ENCODE results near the gene SCNN1B.
"Not testable (repeated sequence)": the region's sequence is repeated elsewhere in the genome, so short reads cannot be mapped to it uniquely, and the experiment has no call there.

Gene SCNN1B

GRCh38 chr16:23288726-23289512 is 13.2 kb upstream of the SCNN1B start:
- DNase-seq (ENCODE audit: extremely low read depth in 1 of 2, low read depth in 1 of 2): no peak

GRCh38 chr16:23290189-23291062 is 11.7 kb upstream of the SCNN1B start:
- no peak for DNase-seq (ENCODE audit: extremely low read depth in 1 of 2, low read depth in 1 of 2)

GRCh38 chr16:23293016-23293415 is 9.1 kb upstream of the SCNN1B start:
- DNase-seq (ENCODE audit: extremely low read depth in 1 of 2, low read depth in 1 of 2): no peak

DNA sequence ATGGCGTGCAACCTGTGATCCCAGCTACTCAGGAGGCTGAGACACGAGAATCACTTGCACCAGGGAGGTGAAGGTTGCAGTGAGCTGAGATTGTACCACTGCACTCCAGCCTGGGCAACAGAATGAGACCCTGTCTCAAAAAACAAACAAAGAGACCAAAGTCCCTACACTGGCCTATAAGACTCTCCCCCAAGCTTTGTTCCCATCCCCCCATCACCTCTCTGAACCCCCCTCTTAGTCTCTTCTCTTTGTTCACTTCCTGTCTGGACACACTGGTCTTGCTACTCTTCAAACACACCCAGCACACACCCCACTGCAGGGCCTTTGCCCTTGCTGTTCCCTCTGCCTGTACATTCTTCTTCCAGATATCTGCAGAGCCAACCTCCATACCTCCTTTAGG is 7.8 kb upstream of the SCNN1B start:
- DNase-seq (ENCODE audit: extremely low read depth in 1 of 2, low read depth in 1 of 2): no peak

- DNase-seq (ENCODE audit: extremely low read depth in 1 of 2, low read depth in 1 of 2): no peak
Measured at GRCh38 chr16:23296994-23297393, 5.1 kb upstream of the SCNN1B start.

DNA sequence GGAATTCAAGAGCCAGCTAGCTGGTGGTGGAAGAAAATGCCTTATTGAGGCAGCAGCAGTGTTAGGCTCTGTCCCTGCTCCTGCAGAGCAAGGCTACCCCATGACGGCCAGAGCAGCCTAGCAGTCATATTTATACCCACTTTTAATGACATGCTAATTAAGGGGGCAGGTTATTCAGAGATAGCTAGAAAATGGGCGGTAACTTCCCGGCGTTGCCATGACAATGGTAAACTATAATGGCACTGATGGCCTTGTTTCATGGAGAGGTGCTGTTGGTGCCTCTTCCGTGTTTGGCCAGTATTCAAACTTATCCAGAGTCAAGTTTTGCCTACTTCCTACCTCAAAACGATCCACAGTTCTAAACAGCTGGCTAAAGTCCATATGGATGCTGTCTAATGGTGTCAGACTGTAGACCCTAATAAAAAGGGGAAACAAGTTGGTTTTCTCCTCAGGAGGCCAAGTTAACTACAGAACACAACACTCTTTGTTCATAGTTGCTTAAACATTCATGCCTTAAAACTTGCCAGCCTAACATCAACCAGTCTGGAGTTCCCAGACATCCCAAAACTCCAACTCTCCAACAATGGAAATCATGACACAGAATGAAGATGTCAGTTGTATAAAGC is 3.7 kb upstream of the SCNN1B start:
- DNase-seq (ENCODE audit: extremely low read depth in 1 of 2, low read depth in 1 of 2): no peak

GRCh38 chr16:23299815-23300214 is 2.3 kb upstream of the SCNN1B start:
- not testable (repeated sequence) for DNase-seq (ENCODE audit: extremely low read depth in 1 of 2, low read depth in 1 of 2)

- no peak for DNase-seq (ENCODE audit: extremely low read depth in 1 of 2, low read depth in 1 of 2)
Measured at GRCh38 chr16:23301251-23302044, 654 bp upstream of the SCNN1B start.

GRCh38 chr16:23303685-23304084 is 1.6 kb downstream of the SCNN1B start:
- DNase-seq (ENCODE audit: extremely low read depth in 1 of 2, low read depth in 1 of 2): no peak

DNA sequence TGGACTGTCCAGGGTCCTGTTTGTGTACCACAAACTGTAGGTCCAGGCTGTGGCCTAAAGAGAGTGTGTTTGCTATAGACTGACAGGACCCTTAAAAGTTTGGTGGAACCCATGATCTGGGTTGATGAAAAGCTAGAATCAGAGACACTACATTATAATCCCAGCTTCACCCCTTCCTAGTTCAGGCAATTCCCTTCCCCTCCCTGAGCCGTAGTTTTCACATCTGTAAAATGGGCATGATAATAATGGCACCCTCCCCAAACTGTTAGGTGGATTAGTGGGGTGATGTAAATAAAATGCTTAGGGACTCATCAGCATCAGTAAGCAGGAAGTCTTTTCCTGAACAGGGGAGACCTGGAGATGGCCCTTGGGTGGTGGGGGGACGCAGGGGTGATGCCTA is 2.5 kb downstream of the SCNN1B start:
- DNase-seq (ENCODE audit: extremely low read depth in 1 of 2, low read depth in 1 of 2): no peak

DNA sequence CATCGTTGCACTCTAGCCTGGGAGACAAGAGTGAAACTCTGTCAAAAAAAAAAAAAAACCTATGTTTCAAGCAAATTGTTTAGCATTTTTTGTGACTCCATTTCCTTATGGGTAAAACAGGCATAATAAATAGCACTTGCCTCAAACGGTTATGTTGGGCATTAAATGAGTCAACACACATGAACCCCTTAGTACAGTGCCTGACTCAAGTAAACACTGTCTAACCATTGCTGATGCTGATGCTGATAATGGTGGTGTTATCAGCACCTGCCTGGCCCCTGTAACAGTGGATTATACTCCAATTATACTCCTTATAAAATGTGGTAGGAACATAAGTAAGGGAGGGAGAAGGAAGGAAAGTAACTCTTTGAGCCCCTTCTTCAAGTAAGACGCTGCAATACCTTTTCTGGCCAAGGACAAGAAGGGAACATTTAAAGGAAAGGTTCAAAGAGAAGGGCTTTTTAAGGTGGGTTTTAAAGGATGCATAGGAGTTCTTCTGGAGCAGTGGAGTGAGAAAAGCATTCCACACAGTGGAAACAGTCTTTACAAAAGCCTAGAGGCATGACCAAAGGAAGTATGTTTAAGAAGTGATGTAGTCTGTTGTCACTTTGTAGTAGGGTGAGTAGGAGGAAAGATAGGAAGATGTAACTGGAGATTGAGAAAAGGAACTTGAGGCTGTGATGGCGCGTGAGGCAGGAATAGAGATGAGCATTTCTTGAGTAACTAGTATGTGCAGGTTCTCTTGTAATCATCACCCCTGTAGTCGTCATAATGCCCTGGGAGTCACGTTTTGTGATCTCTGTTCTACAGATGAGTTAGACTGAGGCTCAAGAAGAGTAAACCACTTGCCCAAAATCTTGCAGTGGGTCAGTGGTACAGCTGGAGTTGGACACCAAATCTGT is 4.3 kb downstream of the SCNN1B start:
- no peak for DNase-seq (ENCODE audit: extremely low read depth in 1 of 2, low read depth in 1 of 2)

DNA sequence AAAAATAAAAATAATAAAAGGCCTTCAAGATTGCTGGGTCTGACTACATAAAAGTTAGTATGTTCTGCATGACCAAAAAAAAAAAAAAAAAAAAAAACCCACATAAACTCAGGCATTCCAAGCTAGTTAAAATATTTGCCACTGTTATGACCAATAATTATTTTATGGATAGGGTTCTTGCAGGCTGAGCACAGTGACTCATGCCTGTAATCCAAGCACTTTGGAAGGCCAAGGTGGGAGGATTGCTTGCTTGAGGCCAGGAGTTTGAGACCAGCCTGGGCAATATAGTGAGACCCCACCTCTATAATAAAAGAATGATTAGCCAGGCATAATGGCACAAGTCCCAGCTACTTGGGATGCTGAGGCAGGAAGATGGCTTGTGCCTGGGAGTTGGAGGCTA is 8.1 kb downstream of the SCNN1B start:
- no peak for DNase-seq (ENCODE audit: extremely low read depth in 1 of 2, low read depth in 1 of 2)

GRCh38 chr16:23310744-23311143 is 8.6 kb downstream of the SCNN1B start:
- no peak for DNase-seq (ENCODE audit: extremely low read depth in 1 of 2, low read depth in 1 of 2)

DNA sequence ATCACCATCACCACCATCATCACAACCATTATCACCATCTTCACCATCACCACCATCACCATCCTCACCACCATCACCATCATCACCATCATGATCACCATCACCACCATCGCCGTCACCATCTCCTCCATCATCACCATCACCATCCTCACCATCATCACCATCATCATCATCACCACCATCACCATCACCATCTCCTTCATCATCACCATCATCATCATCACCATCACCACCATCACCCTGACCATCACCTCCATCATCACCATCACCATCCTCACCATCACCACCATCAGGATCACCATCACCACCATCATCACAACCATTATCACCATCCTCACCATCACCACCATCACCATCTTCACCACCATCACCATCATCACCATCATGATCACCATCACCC is 14.1 kb downstream of the SCNN1B start:
- DNase-seq (ENCODE audit: extremely low read depth in 1 of 2, low read depth in 1 of 2): no peak

- no peak for DNase-seq (ENCODE audit: extremely low read depth in 1 of 2, low read depth in 1 of 2)
Measured at GRCh38 chr16:23316634-23317265, 14.6 kb downstream of the SCNN1B start.

DNA sequence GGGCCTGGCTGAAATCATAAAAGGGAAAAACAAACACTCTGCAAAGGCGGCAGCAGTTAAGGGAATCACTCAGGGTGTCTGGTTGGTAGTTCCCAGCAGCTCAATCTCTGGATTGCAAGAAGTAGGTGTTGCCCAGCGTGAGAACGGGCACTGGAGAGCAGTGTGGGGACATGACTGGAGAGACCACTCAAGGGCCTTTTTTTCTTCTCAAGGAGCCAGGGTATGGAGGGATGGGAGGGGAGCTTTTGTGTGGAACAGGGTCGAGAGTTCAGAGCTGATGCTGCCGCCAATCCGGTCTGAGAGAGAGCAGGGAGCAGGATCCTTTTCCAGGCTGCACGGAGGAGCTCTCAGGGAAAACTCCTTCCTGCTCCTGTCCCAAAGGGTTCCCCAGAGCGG is 15.2 kb downstream of the SCNN1B start:
- DNase-seq (ENCODE audit: extremely low read depth in 1 of 2, low read depth in 1 of 2): no peak

- no peak for DNase-seq (ENCODE audit: extremely low read depth in 1 of 2, low read depth in 1 of 2)
Measured at GRCh38 chr16:23317751-23318150, 15.6 kb downstream of the SCNN1B start.

- DNase-seq (ENCODE audit: extremely low read depth in 1 of 2, low read depth in 1 of 2): no peak
Measured at GRCh38 chr16:23318639-23319038, 16.5 kb downstream of the SCNN1B start.

DNA sequence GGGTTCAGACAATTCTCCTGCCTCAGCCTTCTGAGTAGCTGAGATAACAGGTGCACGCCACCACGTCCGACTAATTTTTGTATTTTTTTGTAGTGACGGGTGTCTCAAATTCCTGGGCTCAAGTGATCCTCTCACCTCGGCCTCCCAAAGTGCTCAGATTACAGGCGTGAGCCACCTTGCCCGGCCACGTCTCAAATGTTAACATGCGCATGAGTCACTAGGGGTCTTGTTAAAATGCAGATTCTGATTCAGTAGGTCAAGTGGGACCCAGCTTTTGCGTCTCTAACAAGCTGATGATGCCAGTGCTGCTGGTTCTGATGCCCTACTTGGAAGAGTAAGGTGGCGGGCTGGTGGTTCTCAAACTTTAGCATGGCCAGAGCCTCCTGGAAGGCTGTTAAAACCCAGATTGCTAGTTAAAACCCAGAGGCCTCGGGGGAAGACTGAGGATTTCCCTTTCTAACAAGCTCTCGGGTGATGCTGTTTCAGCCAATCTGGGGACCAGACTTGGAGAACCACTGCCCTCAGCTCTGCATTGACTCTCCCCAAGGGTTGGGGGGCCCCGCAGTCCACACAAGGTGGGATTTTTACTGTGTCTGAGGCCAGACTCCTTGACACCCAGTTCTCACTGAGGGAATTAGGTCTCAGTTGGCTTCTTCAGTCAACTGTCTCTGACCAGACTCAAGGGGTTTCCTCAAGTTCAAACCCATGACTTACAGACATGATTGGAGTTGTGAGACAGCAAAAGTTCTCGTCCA is 17.9 kb downstream of the SCNN1B start:
- no peak for DNase-seq (ENCODE audit: extremely low read depth in 1 of 2, low read depth in 1 of 2)
